GM04503 (cell line): Measurements from ENCODE around the gene HPS1.

ENCODE experiments used
- DNase-seq: peaks from one replicate; pipeline ENCODE4 v3.0.0-alpha.2; 2012; ENCODE audit warnings: low read depth

HPS1 gene

DNA sequence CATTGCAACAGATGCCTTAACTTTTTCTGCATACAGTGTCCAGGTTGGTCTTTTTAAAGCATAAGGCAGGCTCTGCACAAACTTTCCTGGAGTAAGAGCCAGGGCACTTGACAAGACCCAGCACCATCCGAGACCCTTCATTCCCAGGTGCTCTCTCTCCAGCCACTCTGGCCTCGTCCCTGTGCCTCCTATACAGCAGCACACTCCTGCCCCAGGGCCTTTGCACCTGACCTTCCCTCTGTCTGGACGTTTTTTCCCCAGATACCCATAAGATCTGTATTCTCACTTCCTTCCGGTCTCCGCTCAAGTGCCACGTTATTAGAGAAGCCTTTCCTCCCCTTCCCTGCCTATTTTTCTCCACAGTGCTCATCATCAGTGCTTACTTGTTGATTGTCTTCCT lies 57.3 kb downstream of the HPS1 start:
- no peak for DNase-seq

DNA sequence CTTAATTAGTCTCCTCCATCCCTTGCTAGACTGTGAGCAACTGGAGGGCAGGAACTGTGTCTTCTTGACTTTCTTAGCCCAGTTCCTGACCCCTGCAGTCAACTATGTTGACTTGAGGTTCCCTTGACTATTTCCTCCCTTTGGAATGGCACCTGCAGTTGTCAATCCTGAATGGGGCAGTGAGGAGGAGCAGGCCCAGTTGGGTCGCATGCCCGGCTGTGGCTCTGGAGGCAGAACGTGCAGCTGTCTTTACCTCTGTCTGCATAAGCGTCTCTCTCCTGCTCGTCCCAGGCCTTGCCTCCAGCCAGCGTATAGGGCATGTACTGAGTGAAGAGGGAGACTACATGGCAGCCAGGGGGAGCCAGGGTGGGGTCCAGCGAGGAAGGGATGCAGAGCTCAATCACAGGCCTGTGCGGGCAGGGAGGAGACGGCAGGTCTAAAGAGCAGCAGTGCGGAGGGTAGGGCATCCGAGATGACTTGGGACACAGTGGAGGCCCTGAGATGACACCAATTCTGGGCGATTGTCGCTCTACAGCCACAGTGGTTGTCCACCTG lies 58.6 kb downstream of the HPS1 start:
- DNase-seq: no peak

- DNase-seq: no peak
Observed at GRCh38 chr10:98384531-98385133, 62.1 kb downstream of the HPS1 start.

- no peak for DNase-seq
Observed at GRCh38 chr10:98383869-98384268, 62.9 kb downstream of the HPS1 start.

DNA sequence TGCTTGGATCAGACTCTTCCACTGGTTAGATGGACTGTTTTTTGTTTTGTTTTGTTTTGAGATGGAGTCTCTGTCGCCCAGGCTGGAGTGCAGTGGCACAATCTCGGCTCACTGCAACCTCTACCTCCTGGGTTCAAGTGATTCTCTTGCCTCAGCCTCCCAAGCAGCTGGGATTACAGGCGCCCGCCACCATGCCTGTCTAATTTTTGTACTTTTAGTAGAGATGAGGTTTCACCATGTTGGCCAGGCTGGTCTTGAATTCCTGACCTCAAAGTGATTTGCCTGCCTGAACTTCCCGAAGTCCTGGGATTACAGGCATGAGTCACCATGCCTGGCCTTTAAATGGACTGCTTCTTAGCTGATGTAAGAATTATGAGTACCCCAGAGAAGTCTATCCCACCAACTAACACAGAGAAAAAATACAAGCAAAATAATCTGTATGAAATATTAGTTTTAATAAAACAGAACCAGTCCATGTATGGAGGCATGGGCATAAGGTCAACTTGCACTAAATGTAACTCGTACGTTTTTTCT lies 63.5 kb downstream of the HPS1 start:
- peak; percentile 39 for DNase-seq

GRCh38 chr10:98382691-98383101 lies 64.0 kb downstream of the HPS1 start:
- no peak for DNase-seq

DNA sequence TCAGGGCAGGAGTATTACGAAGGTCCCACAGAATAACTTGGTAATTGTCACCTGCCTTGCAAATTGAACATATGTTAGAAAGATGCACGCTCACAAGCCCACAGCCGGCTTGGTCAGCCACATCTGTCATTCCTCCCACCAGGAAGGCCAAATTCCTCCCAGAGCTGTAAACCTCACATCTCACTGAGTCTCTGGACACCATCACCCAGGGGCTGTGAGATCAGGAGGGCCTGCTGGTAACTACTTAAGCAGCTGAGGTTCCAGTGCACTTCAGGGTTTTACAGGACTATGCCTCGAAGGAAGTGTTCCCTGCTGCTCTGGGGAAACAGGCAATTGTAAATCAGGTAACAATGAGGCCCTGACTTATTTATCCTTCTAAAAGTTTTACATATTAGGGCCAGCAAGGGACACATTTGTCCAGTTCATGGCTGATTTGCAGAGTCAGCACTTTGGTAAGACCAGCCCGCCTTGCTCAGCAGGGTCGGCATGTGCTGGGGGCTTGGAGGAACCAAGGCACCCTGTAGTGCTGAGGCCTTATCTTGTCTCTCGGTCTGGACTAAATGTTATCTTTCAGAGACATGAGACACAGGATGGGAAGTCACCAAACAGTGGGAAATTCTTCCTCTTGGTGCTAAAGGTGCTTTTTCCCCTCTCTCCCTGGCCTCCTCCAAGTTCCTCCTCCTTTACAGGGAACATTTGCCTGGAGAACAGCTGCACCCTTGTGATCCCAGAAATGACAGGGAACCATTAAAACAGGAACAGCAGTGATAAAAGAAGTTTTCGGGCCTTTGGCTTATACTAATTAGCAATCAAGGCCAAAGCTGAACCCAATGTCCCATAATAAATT lies 66.0 kb downstream of the HPS1 start:
- no peak for DNase-seq

DNA sequence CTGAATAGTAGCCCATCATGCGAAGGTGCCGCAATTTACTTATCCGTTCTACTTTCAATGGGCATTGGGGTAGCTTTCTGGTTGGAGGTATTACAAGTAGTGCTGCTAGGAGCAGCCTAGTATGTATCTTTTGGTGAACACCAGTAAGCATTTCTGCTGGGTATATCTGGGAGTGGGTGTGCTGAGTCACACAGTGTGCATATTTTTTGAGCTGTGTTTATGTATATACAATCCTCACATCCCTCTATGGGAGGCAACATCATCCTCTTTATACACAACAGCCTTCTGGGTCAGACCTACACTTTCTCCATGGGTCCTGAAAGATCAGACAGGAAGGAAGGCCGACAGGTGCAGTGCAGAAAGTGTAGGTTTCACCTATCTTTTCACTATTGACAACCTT lies 68.0 kb downstream of the HPS1 start:
- DNase-seq: no peak

- DNase-seq: no peak
Observed at GRCh38 chr10:98377536-98377935, 69.2 kb downstream of the HPS1 start.

- no peak for DNase-seq
Observed at GRCh38 chr10:98377001-98377400, 69.7 kb downstream of the HPS1 start.

DNA sequence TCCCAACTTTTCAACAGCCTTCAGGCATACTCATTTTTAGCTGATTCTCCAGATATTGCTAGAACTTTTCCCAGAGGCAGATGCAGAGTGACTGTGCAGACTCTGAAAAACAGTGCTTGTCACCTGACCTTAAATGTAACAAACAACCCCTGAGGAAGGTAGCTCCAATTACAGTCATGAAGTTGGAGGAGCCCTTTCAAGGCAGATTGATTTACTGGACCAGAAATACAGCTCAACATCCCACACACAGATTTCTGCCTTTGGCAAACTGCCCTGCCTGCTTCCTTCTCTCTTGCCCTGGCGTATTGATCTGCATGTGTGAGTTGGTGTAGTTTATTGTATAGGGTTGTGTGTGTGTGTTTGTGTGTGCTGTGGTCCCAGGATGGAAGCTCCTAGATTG lies 70.2 kb downstream of the HPS1 start:
- no peak for DNase-seq

GRCh38 chr10:98374217-98374985 lies 72.3 kb downstream of the HPS1 start:
- DNase-seq: no peak

GRCh38 chr10:98373260-98374040 lies 73.3 kb downstream of the HPS1 start:
- DNase-seq: no peak

DNA sequence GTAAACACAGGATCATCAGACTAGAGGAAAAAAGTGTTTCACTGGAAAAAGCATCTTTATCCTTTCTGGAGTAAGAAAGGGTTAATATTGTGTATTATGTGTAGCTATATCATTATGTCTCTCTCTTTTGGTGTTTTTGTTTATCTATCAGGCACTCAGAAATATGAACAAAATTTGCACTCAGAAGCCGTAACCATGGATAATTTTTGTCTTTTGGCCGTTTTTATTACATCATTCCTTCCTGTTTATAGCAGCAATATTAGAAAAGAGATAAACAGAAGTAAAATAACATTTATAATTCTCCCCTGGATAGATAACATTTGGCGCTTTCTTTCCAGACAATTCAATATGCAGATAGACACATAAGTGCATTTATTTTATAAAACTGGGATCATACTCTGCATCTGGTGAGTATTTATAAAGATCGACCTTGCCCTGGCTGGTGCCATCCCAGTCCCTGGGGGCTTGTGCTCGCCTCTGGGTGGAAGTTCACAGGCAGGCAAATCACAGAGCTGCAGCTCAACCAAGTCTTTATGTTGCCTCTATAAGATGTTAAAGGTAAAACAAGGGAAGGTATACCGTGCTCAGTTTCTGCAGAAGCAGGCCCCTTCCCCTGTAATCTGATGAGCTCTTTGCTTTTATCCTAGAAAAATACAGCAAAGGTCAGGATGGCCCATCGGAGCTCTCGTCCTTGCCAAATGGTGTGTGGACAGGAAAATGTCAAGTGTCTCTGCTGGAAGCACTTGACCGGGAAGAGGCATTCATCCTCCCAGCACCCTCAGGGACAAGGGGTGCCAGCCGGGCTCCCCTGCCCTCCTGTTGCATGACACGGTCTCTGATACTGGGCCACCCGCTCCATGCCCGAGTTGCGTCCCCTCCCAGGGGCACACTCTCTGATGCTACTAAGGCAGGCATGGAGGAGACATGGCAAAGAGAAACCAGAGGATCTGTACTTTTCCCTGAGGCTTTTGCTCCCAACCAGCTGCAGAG lies 75.6 kb downstream of the HPS1 start:
- no peak for DNase-seq

- DNase-seq: no peak
Observed at GRCh38 chr10:98369801-98370200, 76.9 kb downstream of the HPS1 start.

DNA sequence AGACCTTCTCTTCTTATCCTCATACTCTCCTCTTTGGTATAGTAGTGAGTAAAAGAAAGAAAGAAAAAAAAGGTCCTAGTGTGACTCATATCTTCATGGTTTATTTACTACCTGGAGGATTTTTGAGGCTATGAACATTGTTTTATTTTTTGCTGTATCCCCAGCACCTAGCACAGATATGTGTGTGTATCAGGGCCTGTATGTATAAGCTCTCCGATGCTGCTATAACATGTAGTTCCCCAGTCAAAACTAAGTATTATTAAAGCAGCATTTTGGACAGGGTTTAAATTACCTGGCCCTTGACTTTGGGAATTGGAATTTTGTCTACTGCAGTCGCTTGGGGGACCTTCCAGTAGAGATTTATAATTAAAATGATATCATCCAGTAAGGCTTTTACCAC lies 78.1 kb downstream of the HPS1 start:
- DNase-seq: no peak

- no peak for DNase-seq
Observed at GRCh38 chr10:98367604-98368451, 78.9 kb downstream of the HPS1 start.
